Smooth muscle cell (in vitro differentiated cells): ENCODE measurements around the gene AP1AR. TPM values are rescaled to one million over a fixed set of nuclear protein-coding genes. Genes with fewer than 3 reads are reported as not detected.
A peak's percentile ranks its signal among the peaks of the same experiment; 100 is the strongest.

ENCODE experiments used
- DNase-seq: peaks from one replicate; lab custom pipeline; 2025; ENCODE audit not compliant: unreplicated experiment; lab: John Stamatoyannopoulos, UW
- H2AFZ ChIP-seq: fragments of 200-600 bp; sonication (generic); 2 replicates; pipeline ENCODE4 v1.6.0; 2016; ENCODE audit warnings: antibody characterized with exemption, low read depth, mild to moderate bottlenecking
- H3F3A ChIP-seq: fragments of 200-600 bp; sonication (generic); 2 replicates; pipeline ENCODE4 v1.6.0; 2017; ENCODE audit warnings: antibody characterized with exemption, low read depth
- H3K27ac ChIP-seq: fragments of 200-600 bp; sonication (generic); 2 replicates; pipeline ENCODE4 v1.5.1; 2016; ENCODE audit warnings: low read depth, mild to moderate bottlenecking
- H3K27me3 ChIP-seq: fragments of 200-600 bp; sonication (generic); 2 replicates; pipeline ENCODE4 v1.6.1; 2016; ENCODE audit warnings: low read depth, mild to moderate bottlenecking
- H3K36me3 ChIP-seq: fragments of 200-600 bp; sonication (generic); 2 replicates; pipeline ENCODE4 v1.5.1; 2016; ENCODE audit warnings: low read depth
- H3K4me1 ChIP-seq: fragments of 200-600 bp; sonication (generic); 2 replicates; pipeline ENCODE4 v1.5.1; 2016; ENCODE audit warnings: low read depth
- H3K4me2 ChIP-seq: fragments of 200-600 bp; sonication (generic); 2 replicates; pipeline ENCODE4 v1.6.0; 2016; ENCODE audit warnings: mild to moderate bottlenecking
- H3K4me3 ChIP-seq: fragments of 200-600 bp; sonication (generic); 2 replicates; pipeline ENCODE4 v1.5.1; 2016; ENCODE audit warnings: mild to moderate bottlenecking
- H3K79me2 ChIP-seq: fragments of 200-600 bp; sonication (generic); 2 replicates; pipeline ENCODE4 v1.6.0; 2016; ENCODE audit warnings: low read depth, mild to moderate bottlenecking
- H3K9ac ChIP-seq: fragments of 200-600 bp; sonication (generic); 2 replicates; pipeline ENCODE4 v1.6.0; 2016; ENCODE audit warnings: low read depth
- H3K9me3 ChIP-seq: fragments of 200-600 bp; sonication (generic); replicated peaks from 2 replicates; pipeline ENCODE4 v1.5.1; 2016; ENCODE audit warnings: low read depth
- H4K20me1 ChIP-seq: fragments of 200-600 bp; sonication (generic); 2 replicates; pipeline ENCODE4 v1.6.0; 2016; ENCODE audit warnings: low read depth
- WGBS: methylation state at CpG from one replicate; pipeline ENCODE4 v1.1.7; 2016; ENCODE audit warnings: low lambda C conversion rate; 5-methylcytosine and 5-hydroxymethylcytosine counted together
- polyA plus RNA-seq: library from polyadenylated mRNA; unstranded; fragments of >200 nt; fragmentation: Nextera tagmentation; extraction: Ambion mirVana; gene quantifications from 2 replicates; pipeline ENCODE4 v1.2.1, GENCODE V29; 2016
- total RNA-seq: library from RNA; depleted of rRNA; stranded (reverse); fragments of >200 nt; gene quantifications from 2 replicates; pipeline ENCODE4 v1.2.3, GENCODE V29; 2014
- TF ChIP-seq, protein P1 (sequence below): fragments of 200-600 bp; sonication (generic); IDR thresholded peaks from 2 replicates; pipeline ENCODE4 v1.5.1; 2017; ENCODE audit warnings: borderline replicate concordance, mild to moderate bottlenecking, antibody characterized with exemption; ENCODE audit not compliant: insufficient read depth, poor library complexity, severe bottlenecking

AP1AR gene
- total and polyA plus RNA-seq, 2 experiments from 2014 or later, result 11.1 to 23.0 TPM

DNA sequence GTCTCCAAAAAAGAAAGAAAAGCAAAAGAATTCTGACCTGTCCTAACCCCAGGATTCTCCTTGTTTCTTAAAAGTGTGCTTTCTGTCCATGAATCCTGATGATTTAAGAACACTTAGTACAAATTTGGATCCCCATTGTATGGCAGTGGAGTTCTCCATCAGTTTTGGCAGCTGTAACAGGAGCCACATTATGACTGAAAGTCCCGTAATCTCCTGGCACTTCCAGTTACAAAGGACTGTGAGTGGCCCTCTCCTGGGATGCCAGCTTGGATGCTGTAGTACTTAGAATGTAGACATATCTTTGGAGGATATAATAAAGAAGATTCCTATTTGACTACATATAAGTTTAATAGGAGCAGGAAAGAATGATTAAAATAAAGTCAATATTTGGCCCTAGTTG is 20.6 kb downstream of the AP1AR start:
- H3K9ac ChIP-seq, result no peak overlapping the region
- peaks cover 14% of the 10 kb centered on the region for H3K79me2 ChIP-seq
- H4K20me1 ChIP-seq, result peaks cover 9% of the 10 kb centered on the region
- H3K27me3 ChIP-seq, result no peaks in the 10 kb centered on the region
- WGBS, result 97% methylated on average over 1 of the region's 1 CpG
- H3K4me2 ChIP-seq, result no peak overlapping the region
- TF ChIP-seq, protein P1, sequence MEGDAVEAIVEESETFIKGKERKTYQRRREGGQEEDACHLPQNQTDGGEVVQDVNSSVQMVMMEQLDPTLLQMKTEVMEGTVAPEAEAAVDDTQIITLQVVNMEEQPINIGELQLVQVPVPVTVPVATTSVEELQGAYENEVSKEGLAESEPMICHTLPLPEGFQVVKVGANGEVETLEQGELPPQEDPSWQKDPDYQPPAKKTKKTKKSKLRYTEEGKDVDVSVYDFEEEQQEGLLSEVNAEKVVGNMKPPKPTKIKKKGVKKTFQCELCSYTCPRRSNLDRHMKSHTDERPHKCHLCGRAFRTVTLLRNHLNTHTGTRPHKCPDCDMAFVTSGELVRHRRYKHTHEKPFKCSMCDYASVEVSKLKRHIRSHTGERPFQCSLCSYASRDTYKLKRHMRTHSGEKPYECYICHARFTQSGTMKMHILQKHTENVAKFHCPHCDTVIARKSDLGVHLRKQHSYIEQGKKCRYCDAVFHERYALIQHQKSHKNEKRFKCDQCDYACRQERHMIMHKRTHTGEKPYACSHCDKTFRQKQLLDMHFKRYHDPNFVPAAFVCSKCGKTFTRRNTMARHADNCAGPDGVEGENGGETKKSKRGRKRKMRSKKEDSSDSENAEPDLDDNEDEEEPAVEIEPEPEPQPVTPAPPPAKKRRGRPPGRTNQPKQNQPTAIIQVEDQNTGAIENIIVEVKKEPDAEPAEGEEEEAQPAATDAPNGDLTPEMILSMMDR, result no peak
- no peak overlapping the region for H3K27ac ChIP-seq
- DNase-seq, result no peak
- H3K4me1 ChIP-seq, result peaks cover 7% of the 10 kb centered on the region
- no peaks in the 10 kb centered on the region for H3K36me3 ChIP-seq
- H3K4me3 ChIP-seq, result no peak overlapping the region
- H3F3A ChIP-seq, result no peaks in the 10 kb centered on the region
- no peak overlapping the region for H2AFZ ChIP-seq
- no peaks in the 10 kb centered on the region for H3K9me3 ChIP-seq

DNA sequence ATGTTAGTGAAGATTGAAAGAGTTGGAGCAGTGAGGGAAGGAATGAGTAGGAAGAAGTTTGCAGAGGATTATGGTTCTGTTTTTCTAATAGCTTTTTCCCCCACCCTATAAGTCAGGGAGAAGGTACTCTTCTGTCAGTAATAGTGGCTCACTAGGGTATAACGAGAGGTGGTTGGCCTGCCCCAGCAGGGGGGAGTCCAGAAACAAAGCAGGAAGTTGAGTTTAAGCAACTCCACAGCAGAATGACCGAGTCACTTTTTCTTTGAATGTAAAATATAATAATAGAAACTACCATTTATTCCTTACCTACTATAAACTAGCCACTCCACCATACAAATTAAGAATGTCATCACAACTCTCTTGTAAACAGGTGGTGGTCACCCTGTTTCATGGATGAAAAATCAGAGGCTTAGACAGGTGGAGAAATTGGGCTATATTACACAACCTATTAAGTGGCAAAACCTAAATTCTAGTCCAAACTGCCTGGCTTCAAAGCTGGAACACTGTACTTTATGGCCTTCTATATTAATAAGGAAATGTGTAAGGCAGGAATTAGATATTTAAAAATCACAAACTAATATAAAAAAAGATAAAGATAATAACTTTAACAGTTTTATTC is 21.9 kb downstream of the AP1AR start:
- Histone ChIP-seq H3K27me3 (no peaks in the 10 kb centered on the region), H3K27ac (no peak overlapping the region), H3K9ac (no peak overlapping the region), H4K20me1 (peaks cover 9% of the 10 kb centered on the region), H3K9me3 (no peaks in the 10 kb centered on the region), H3F3A (no peaks in the 10 kb centered on the region), H3K79me2 (peaks cover 4% of the 10 kb centered on the region), H2AFZ (no peak overlapping the region), H3K4me2 (no peak overlapping the region), H3K4me3 (no peak overlapping the region), H3K4me1 (peaks cover 7% of the 10 kb centered on the region), H3K36me3 (no peaks in the 10 kb centered on the region)
- no peak for DNase-seq
- WGBS, result 61% methylated on average over 2 of the region's 2 CpGs
- TF ChIP-seq, protein P1, result no peak

DNA sequence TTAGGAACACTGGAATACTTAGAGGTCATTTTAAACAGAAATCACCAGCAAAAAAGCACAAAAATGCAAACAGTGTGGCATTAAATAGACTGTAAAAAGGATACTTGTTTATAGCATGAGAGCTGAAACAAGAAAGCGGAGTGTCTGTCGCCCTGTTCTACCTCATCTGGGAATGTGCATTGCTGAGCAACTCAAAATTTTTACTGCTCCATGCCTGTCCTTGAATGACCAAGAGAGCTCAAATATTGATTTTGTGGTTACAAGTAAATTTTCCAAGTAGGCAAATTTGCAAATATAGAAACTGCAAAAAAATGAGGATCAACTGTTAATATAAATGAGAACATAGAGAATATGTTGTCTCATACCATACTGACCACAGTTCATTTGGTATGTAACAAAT is 25.5 kb downstream of the AP1AR start:
- Histone ChIP-seq H2AFZ (no peak overlapping the region), H3K9ac (no peak overlapping the region), H4K20me1 (no peaks in the 10 kb centered on the region), H3K4me1 (no peaks in the 10 kb centered on the region), H3K27me3 (no peaks in the 10 kb centered on the region), H3K36me3 (no peaks in the 10 kb centered on the region), H3K4me3 (no peak overlapping the region), H3K27ac (no peak overlapping the region), H3K79me2 (no peaks in the 10 kb centered on the region), H3K9me3 (no peaks in the 10 kb centered on the region), H3F3A (no peaks in the 10 kb centered on the region), H3K4me2 (no peak overlapping the region)
- WGBS, result 90% methylated on average over 2 of the region's 2 CpGs
- DNase-seq, result no peak
- TF ChIP-seq, protein P1, result no peak

DNA sequence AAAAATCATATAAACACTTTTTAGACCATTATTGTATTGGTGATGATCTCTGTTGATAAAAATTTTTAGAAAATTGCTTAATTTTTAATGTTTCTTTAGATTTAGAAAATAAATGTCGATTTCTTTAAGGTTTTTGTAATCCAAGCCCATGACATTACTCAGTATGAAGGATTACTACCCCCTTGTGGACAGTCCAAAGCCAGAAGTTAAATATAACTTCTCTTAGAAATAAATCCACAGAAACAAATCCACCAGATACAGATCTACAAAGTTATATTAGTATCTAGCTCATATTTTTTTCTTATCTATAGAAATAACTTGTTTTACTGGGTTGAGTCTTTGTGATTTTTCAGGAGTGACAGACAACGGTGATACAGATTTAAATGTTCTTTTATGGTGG is 35.2 kb downstream of the AP1AR start:
- Histone ChIP-seq H3K79me2 (no peaks in the 10 kb centered on the region), H3K27ac (no peak overlapping the region), H3K27me3 (no peaks in the 10 kb centered on the region), H3K4me3 (no peak overlapping the region), H3K4me2 (no peak overlapping the region), H3K9ac (no peak overlapping the region), H3K4me1 (no peaks in the 10 kb centered on the region), H3F3A (no peaks in the 10 kb centered on the region), H3K9me3 (no peaks in the 10 kb centered on the region), H4K20me1 (no peaks in the 10 kb centered on the region), H2AFZ (no peak overlapping the region), H3K36me3 (peaks cover 3% of the 10 kb centered on the region)
- DNase-seq, result no peak
- TF ChIP-seq, protein P1, result peak; percentile 43
- 90% methylated on average over 2 of the region's 2 CpGs for WGBS
